Measurements from ENCODE around the gene RBSN. TPM values are rescaled to one million over a fixed set of nuclear protein-coding genes. Genes with fewer than 3 reads are reported as not detected.
"Not testable (repeated sequence)": the region's sequence is repeated elsewhere in the genome, so short reads cannot be mapped to it uniquely, and the experiment has no call there.

Gene RBSN
- total RNA-seq (ENCODE audit: low replicate concordance) = 29.8 and 35.4 TPM in 2 replicates

- Histone ChIP-seq H3K4me1 (peaks cover 6% of the 10 kb centered on the region), H3K27me3 (no peaks in the 10 kb centered on the region), H3F3A (ENCODE audit: low read depth) (peaks cover 6% of the 10 kb centered on the region), H4K20me1 (ENCODE audit: low read depth) (peaks cover 4% of the 10 kb centered on the region), H3K79me2 (ENCODE audit: low read depth) (peaks cover 26% of the 10 kb centered on the region), H3K36me3 (no peaks in the 10 kb centered on the region), H3K9me3 (ENCODE audit: low read depth) (no peaks in the 10 kb centered on the region), H3K27ac (no peak within 1 kb of the TSS), H3K9ac (peak within 1 kb of the TSS; percentile 83), H2AFZ (replicated peaks) (peak within 1 kb of the TSS; percentile 75), H3K4me3 (peak within 1 kb of the TSS; percentile 93), H3K4me2 (peak within 1 kb of the TSS; percentile 99)
- TF ChIP-seq EZH2 (IDR thresholded peaks at IDR 0.05) (no peak), CTCF (IDR thresholded peaks at IDR 0.05) (no peak), EZH2phosphoT487 (IDR thresholded peaks at IDR 0.05) (no peak)
- H3K4me1 Mint-ChIP-seq = peaks cover 11% of the 10 kb centered on the region
- peaks cover 7% of the 10 kb centered on the region for H3K27me3 Mint-ChIP-seq (ENCODE audit: insufficient read depth, low read depth)
- H3K36me3 Mint-ChIP-seq = peaks cover 4% of the 10 kb centered on the region
- H3K27ac Mint-ChIP-seq = peak within 1 kb of the TSS; percentile 93
- H3K9me3 Mint-ChIP-seq = no peaks in the 10 kb centered on the region
- DNase-seq (ENCODE audit: low spot score) = peak; percentile 98
- peak within 1 kb of the TSS; percentile 95 for H3K4me3 Mint-ChIP-seq
These were observed at the start of gene RBSN for GRCh38 chr3:15098503-15099363. Gene RBSN (minus strand): TSS chr3:15099148. CDS start chr3:15096120, 3,028 bp downstream.

GRCh38 chr3:15148614-15149013, 49.7 kb upstream of the RBSN start:
- Mint-ChIP-seq H3K4me1 (no peaks in the 10 kb centered on the region), H3K27ac (no peak overlapping the region), H3K4me3 (no peak overlapping the region), H3K27me3 (ENCODE audit: insufficient read depth, low read depth) (peaks cover 3% of the 10 kb centered on the region), H3K9me3 (no peaks in the 10 kb centered on the region), H3K36me3 (no peaks in the 10 kb centered on the region)
- TF ChIP-seq CTCF (IDR thresholded peaks at IDR 0.05) (no peak), EZH2 (IDR thresholded peaks at IDR 0.05) (no peak), EZH2phosphoT487 (IDR thresholded peaks at IDR 0.05) (no peak)
- no peaks in the 10 kb centered on the region for H3K36me3 ChIP-seq
- no peak overlapping the region for H3K9ac ChIP-seq
- DNase-seq (ENCODE audit: low spot score) = peak; percentile 15
- no peaks in the 10 kb centered on the region for H3K4me1 ChIP-seq
- H3K9me3 ChIP-seq (ENCODE audit: low read depth) = no peaks in the 10 kb centered on the region
- peak overlapping the region; percentile 79 for H2AFZ ChIP-seq (replicated peaks)
- no peaks in the 10 kb centered on the region for H4K20me1 ChIP-seq (ENCODE audit: low read depth)
- no peaks in the 10 kb centered on the region for H3K79me2 ChIP-seq (ENCODE audit: low read depth)
- H3K4me3 ChIP-seq = no peak overlapping the region
- H3K27me3 ChIP-seq = peaks cover 28% of the 10 kb centered on the region
- H3F3A ChIP-seq (ENCODE audit: low read depth) = no peaks in the 10 kb centered on the region
- no peak overlapping the region for H3K4me2 ChIP-seq
- no peak overlapping the region for H3K27ac ChIP-seq

GRCh38 chr3:15136885-15137284, 37.9 kb upstream of the RBSN start:
- H3K4me1 Mint-ChIP-seq; H3K4me2 ChIP-seq; H4K20me1 ChIP-seq (ENCODE audit: low read depth); H3K27ac Mint-ChIP-seq; H3K9me3 Mint-ChIP-seq; H3K79me2 ChIP-seq (ENCODE audit: low read depth); H3K36me3 ChIP-seq; DNase-seq (ENCODE audit: low spot score); H3K4me3 Mint-ChIP-seq; H3K4me3 ChIP-seq; H3K27me3 ChIP-seq; H3K4me1 ChIP-seq; H3K9ac ChIP-seq; H3F3A ChIP-seq (ENCODE audit: low read depth); H3K27ac ChIP-seq; H3K36me3 Mint-ChIP-seq; H2AFZ ChIP-seq (replicated peaks); H3K9me3 ChIP-seq (ENCODE audit: low read depth); H3K27me3 Mint-ChIP-seq (ENCODE audit: insufficient read depth, low read depth): not testable (repeated sequence)

GRCh38 chr3:15134968-15135367, 36.0 kb upstream of the RBSN start:
- not testable (repeated sequence) for H3K36me3 Mint-ChIP-seq; H3K27me3 Mint-ChIP-seq (ENCODE audit: insufficient read depth, low read depth); H3K4me3 Mint-ChIP-seq; H3K9ac ChIP-seq; H3K79me2 ChIP-seq (ENCODE audit: low read depth); H4K20me1 ChIP-seq (ENCODE audit: low read depth); H3K9me3 Mint-ChIP-seq; H3K4me2 ChIP-seq; H3F3A ChIP-seq (ENCODE audit: low read depth); H3K27ac Mint-ChIP-seq; H3K4me1 ChIP-seq; H3K27me3 ChIP-seq; H3K4me1 Mint-ChIP-seq; H2AFZ ChIP-seq (replicated peaks); H3K27ac ChIP-seq; H3K9me3 ChIP-seq (ENCODE audit: low read depth); H3K36me3 ChIP-seq; H3K4me3 ChIP-seq; DNase-seq (ENCODE audit: low spot score)

- not testable (repeated sequence) for DNase-seq (ENCODE audit: low spot score); H3K4me3 Mint-ChIP-seq; H3K4me2 ChIP-seq; H3K36me3 Mint-ChIP-seq; H3K9me3 ChIP-seq (ENCODE audit: low read depth); H3K27me3 ChIP-seq; H3K4me1 ChIP-seq; H3F3A ChIP-seq (ENCODE audit: low read depth); H3K27ac ChIP-seq; H3K79me2 ChIP-seq (ENCODE audit: low read depth); H4K20me1 ChIP-seq (ENCODE audit: low read depth); H3K9me3 Mint-ChIP-seq; H3K27ac Mint-ChIP-seq; H3K9ac ChIP-seq; H3K4me1 Mint-ChIP-seq; H2AFZ ChIP-seq (replicated peaks); H3K27me3 Mint-ChIP-seq (ENCODE audit: insufficient read depth, low read depth); H3K36me3 ChIP-seq; H3K4me3 ChIP-seq
These were observed 29.5 kb upstream of the RBSN start for GRCh38 chr3:15128403-15128802.

GRCh38 chr3:15126975-15127374, 28.0 kb upstream of the RBSN start:
- not testable (repeated sequence) for H3K27ac ChIP-seq; H3K4me1 Mint-ChIP-seq; H2AFZ ChIP-seq (replicated peaks); H3K27me3 ChIP-seq; H4K20me1 ChIP-seq (ENCODE audit: low read depth); H3K9ac ChIP-seq; H3K79me2 ChIP-seq (ENCODE audit: low read depth); H3K4me1 ChIP-seq; H3K9me3 Mint-ChIP-seq; H3K36me3 ChIP-seq; H3K4me2 ChIP-seq; H3K9me3 ChIP-seq (ENCODE audit: low read depth); H3F3A ChIP-seq (ENCODE audit: low read depth); H3K4me3 ChIP-seq; H3K27me3 Mint-ChIP-seq (ENCODE audit: insufficient read depth, low read depth); H3K27ac Mint-ChIP-seq; DNase-seq (ENCODE audit: low spot score); H3K36me3 Mint-ChIP-seq
- peak overlapping the region; percentile 25 for H3K4me3 Mint-ChIP-seq
